Chondrocyte (in vitro differentiated cells): ENCODE results near the gene TSEN54. TPM values are rescaled to one million over a fixed set of nuclear protein-coding genes. Genes with fewer than 3 reads are reported as not detected.

Experiments used
- DNase-seq: peaks from one replicate; pipeline ENCODE4 v3.0.0; 2021; ENCODE audit warnings: mixed read lengths, low spot score
- H3K27ac Mint-ChIP-seq: one replicate; pipeline ENCODE4 v1.8.0; 2021; ENCODE audit warnings: mild to moderate bottlenecking, moderate library complexity, mixed read lengths; ENCODE audit not compliant: unreplicated experiment
- H3K27me3 Mint-ChIP-seq: 2 replicates; pipeline ENCODE4 v1.8.0; 2021; ENCODE audit warnings: low read depth, mixed read lengths
- H3K36me3 Mint-ChIP-seq: 2 replicates; pipeline ENCODE4 v1.8.0; 2021; ENCODE audit warnings: low read depth, mixed read lengths
- H3K4me1 Mint-ChIP-seq: 2 replicates; pipeline ENCODE4 v1.8.0; 2021; ENCODE audit warnings: low read depth, mild to moderate bottlenecking, mixed read lengths
- H3K4me3 Mint-ChIP-seq: one replicate; pipeline ENCODE4 v1.8.0; 2021; ENCODE audit warnings: mild to moderate bottlenecking, moderate library complexity, mixed read lengths; ENCODE audit not compliant: unreplicated experiment
- H3K9me3 Mint-ChIP-seq: 2 replicates; pipeline ENCODE4 v1.8.0; 2021; ENCODE audit warnings: low read depth, mixed read lengths
- total RNA-seq: library from RNA; stranded (reverse); gene quantifications from 3 replicates; pipeline ENCODE4 v1.2.1, GENCODE V29; 2021
- TF ChIP-seq, protein P1 (sequence below): fragments of 200-600 bp; sonication (generic); IDR thresholded peaks from 2 replicates; pipeline ENCODE4 v1.5.0; 2021; ENCODE audit warnings: antibody characterized with exemption, mild to moderate bottlenecking, moderate library complexity

TSEN54 gene
- total RNA-seq, 1 donor from 2014 or later: 12.2 TPM

GRCh38 chr17:75549246-75550138 is 33.2 kb downstream of the TSEN54 start:
- Mint-ChIP-seq H3K36me3 (no peaks in the 10 kb centered on the region), H3K9me3 (no peaks in the 10 kb centered on the region), H3K27me3 (peaks cover 3% of the 10 kb centered on the region), H3K27ac (no peak overlapping the region), H3K4me3 (no peak overlapping the region), H3K4me1 (peaks cover 13% of the 10 kb centered on the region)
- no peak for DNase-seq
- TF ChIP-seq, protein P1, sequence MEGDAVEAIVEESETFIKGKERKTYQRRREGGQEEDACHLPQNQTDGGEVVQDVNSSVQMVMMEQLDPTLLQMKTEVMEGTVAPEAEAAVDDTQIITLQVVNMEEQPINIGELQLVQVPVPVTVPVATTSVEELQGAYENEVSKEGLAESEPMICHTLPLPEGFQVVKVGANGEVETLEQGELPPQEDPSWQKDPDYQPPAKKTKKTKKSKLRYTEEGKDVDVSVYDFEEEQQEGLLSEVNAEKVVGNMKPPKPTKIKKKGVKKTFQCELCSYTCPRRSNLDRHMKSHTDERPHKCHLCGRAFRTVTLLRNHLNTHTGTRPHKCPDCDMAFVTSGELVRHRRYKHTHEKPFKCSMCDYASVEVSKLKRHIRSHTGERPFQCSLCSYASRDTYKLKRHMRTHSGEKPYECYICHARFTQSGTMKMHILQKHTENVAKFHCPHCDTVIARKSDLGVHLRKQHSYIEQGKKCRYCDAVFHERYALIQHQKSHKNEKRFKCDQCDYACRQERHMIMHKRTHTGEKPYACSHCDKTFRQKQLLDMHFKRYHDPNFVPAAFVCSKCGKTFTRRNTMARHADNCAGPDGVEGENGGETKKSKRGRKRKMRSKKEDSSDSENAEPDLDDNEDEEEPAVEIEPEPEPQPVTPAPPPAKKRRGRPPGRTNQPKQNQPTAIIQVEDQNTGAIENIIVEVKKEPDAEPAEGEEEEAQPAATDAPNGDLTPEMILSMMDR: no peak

DNA sequence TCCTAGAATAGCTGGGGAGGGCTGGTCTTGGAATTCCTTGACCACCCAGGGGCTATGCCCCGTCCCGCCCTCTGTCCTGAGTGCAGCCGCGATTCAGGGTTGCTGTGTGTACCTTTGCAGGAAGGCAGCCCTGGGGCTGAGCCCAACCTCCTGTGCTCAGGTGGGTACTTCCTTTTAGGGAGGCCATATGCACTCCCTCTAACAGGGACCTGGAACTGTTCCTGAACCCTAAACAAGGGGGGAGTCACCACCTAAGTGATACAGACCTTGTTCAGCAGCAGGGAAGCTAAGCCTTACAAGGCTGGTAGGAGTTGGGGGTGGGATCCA is 33.8 kb downstream of the TSEN54 start:
- Mint-ChIP-seq H3K27ac (no peak overlapping the region), H3K4me3 (no peak overlapping the region)

GRCh38 chr17:75551266-75551665 is 34.9 kb downstream of the TSEN54 start:
- no peak overlapping the region for H3K27ac Mint-ChIP-seq
- no peak overlapping the region for H3K4me3 Mint-ChIP-seq
- no peaks in the 10 kb centered on the region for H3K36me3 Mint-ChIP-seq
- H3K27me3 Mint-ChIP-seq: peaks cover 1% of the 10 kb centered on the region
- no peak for DNase-seq
- H3K9me3 Mint-ChIP-seq: no peaks in the 10 kb centered on the region
- TF ChIP-seq, protein P1: no peak
- H3K4me1 Mint-ChIP-seq: peaks cover 13% of the 10 kb centered on the region

More for the DNA sequence above, 33.8 kb downstream of the TSEN54 start:
- H3K36me3 Mint-ChIP-seq: no peaks in the 10 kb centered on the region
- no peak for DNase-seq
- H3K27me3 Mint-ChIP-seq: peaks cover 3% of the 10 kb centered on the region
- TF ChIP-seq, protein P1: no peak
- peaks cover 13% of the 10 kb centered on the region for H3K4me1 Mint-ChIP-seq
- H3K9me3 Mint-ChIP-seq: no peaks in the 10 kb centered on the region

GRCh38 chr17:75552425-75553294 is 36.3 kb downstream of the TSEN54 start:
- DNase-seq: no peak
- H3K27ac Mint-ChIP-seq: peak overlapping the region; percentile 3
- H3K27me3 Mint-ChIP-seq: no peaks in the 10 kb centered on the region

More at GRCh38 chr17:75552425-75553294, 36.3 kb downstream of the TSEN54 start:
- H3K36me3 Mint-ChIP-seq: no peaks in the 10 kb centered on the region
- H3K4me1 Mint-ChIP-seq: peaks cover 13% of the 10 kb centered on the region
- TF ChIP-seq, protein P1: no peak
- H3K4me3 Mint-ChIP-seq: no peak overlapping the region
- H3K9me3 Mint-ChIP-seq: no peaks in the 10 kb centered on the region
